OCI-LY1 (cell line): Measurements from ENCODE around the gene HES1.

Experiments used
- H2AFZ ChIP-seq: fragments of 200-600 bp; sonication (generic), shearing (Covaris generic); 2 replicates; pipeline ENCODE4 v1.6.0; 2014; ENCODE audit warnings: antibody characterized with exemption, mild to moderate bottlenecking, low read length
- H3F3A ChIP-seq: fragments of 200-600 bp; sonication (generic), shearing (Covaris generic); 2 replicates; pipeline ENCODE4 v1.6.0; 2014; ENCODE audit warnings: mild to moderate bottlenecking, antibody characterized with exemption, low read length, moderate library complexity; ENCODE audit not compliant: insufficient read depth
- H3K27ac ChIP-seq: fragments of 200-600 bp; sonication (generic); 2 replicates; pipeline ENCODE4 v1.5.1; 2014; ENCODE audit warnings: low read length, mixed run types, mild to moderate bottlenecking, low read depth; ENCODE audit not compliant: poor library complexity, severe bottlenecking
- H3K27me3 ChIP-seq: fragments of 200-600 bp; sonication (generic); 2 replicates; pipeline ENCODE4 v1.6.0; 2014; ENCODE audit warnings: antibody characterized with exemption, mild to moderate bottlenecking, low read length, moderate library complexity; ENCODE audit not compliant: insufficient read depth
- H3K36me3 ChIP-seq: fragments of 200-600 bp; sonication (generic); 2 replicates; pipeline ENCODE4 v1.6.1; 2014; ENCODE audit warnings: mild to moderate bottlenecking, antibody characterized with exemption, low read length, moderate library complexity, mixed read lengths; ENCODE audit not compliant: insufficient read depth
- H3K4me1 ChIP-seq: fragments of 200-600 bp; sonication (generic); 2 replicates; pipeline ENCODE4 v1.5.1; 2014; ENCODE audit warnings: mild to moderate bottlenecking, low read length, moderate library complexity; ENCODE audit not compliant: insufficient read depth, severe bottlenecking
- H3K4me2 ChIP-seq: fragments of 200-600 bp; sonication (generic), shearing (Covaris generic); 2 replicates; pipeline ENCODE4 v1.6.1; 2014; ENCODE audit warnings: low read length
- H3K4me3 ChIP-seq: fragments of 200-600 bp; sonication (generic); 2 replicates; pipeline ENCODE4 v1.5.1; 2014; ENCODE audit warnings: low read length, low read depth, mild to moderate bottlenecking, mixed read lengths; ENCODE audit not compliant: poor library complexity, severe bottlenecking
- H3K79me2 ChIP-seq: fragments of 200-600 bp; shearing (Covaris generic); 2 replicates; pipeline ENCODE4 v1.6.1; 2016; ENCODE audit warnings: mixed run types, low read length, mixed read lengths; ENCODE audit not compliant: insufficient read depth
- H3K9ac ChIP-seq: fragments of 200-600 bp; sonication (generic), shearing (Covaris generic); 2 replicates; pipeline ENCODE4 v1.6.1; 2014; ENCODE audit warnings: mild to moderate bottlenecking, low read length, mixed read lengths
- H3K9me2 ChIP-seq: fragments of 200-600 bp; sonication (generic), shearing (Covaris generic); 2 replicates; pipeline ENCODE4 v1.6.1; 2014; ENCODE audit warnings: low read depth, mild to moderate bottlenecking, low read length, mixed read lengths
- H3K9me3 ChIP-seq: fragments of 200-600 bp; shearing (Covaris generic); 2 replicates; pipeline ENCODE4 v1.6.1; 2014; ENCODE audit warnings: low read length, mixed read lengths
- H4K20me1 ChIP-seq: fragments of 200-600 bp; sonication (generic), shearing (Covaris generic); 2 replicates; pipeline ENCODE4 v1.6.0; 2016; ENCODE audit warnings: mild to moderate bottlenecking, low read length; ENCODE audit not compliant: insufficient read depth
- CTCF ChIP-seq: fragments of 200-600 bp; sonication (generic), shearing (Covaris generic); IDR thresholded peaks from 2 replicates; pipeline ENCODE4 v1.5.1; 2017; ENCODE audit warnings: mild to moderate bottlenecking, antibody characterized with exemption, low read length, moderate library complexity, mixed read lengths
- EZH2 ChIP-seq: fragments of 200-600 bp; sonication (generic), shearing (Covaris generic); IDR thresholded peaks from 2 replicates; pipeline ENCODE4 v1.8.0; 2017; ENCODE audit warnings: borderline replicate concordance, mixed run types, mild to moderate bottlenecking, antibody characterized with exemption, low read length, moderate library complexity, mixed read lengths

HES1 gene

DNA sequence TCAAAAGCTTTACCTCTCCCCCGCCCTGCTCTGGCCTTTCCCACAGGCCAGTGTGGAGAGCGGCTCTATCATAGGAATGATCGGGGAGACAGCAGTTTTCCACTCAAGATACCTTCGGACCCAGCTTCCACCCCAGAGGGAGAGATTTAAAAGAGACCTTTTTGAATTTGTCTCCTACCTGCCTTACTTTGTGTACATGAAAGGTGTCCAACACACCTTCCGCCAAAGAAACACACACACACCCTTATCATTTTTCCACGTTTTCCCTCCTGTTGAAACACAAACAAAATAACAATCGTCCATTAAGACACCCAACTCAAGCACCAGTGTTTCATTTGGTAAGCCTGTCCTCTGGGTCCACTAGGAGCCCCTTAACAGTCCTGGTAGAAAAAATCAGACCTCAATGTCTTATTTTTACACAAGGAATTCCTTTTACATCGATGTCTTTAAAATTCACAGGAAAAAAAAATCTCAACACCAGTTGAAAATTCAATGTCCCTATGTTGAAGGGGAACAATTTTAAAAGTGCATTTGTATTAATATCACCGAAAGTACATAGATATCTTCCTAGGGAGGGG, 4.0 kb downstream of the HES1 start:
- no peaks in the 10 kb centered on the region for H3K36me3 ChIP-seq
- H3K4me3 ChIP-seq, result no peak overlapping the region
- H3K27me3 ChIP-seq, result no peaks in the 10 kb centered on the region; the same call in 1 of the 2 replicates
- TF ChIP-seq CTCF (no peak), EZH2 (no peak)
- no peaks in the 10 kb centered on the region for H3K9me3 ChIP-seq
- H3K4me2 ChIP-seq, result no peak overlapping the region
- H2AFZ ChIP-seq, result no peak overlapping the region
- no peaks in the 10 kb centered on the region for H4K20me1 ChIP-seq
- H3K9me2 ChIP-seq, result no peaks in the 10 kb centered on the region
- H3K9ac ChIP-seq, result no peak overlapping the region
- H3K4me1 ChIP-seq, result peaks cover 41% of the 10 kb centered on the region
- H3K27ac ChIP-seq, result no peak overlapping the region
- 0 out of 2 replicates have a peak, but pooled peaks cover 3% of the 10 kb centered on the region for H3F3A ChIP-seq
- no peaks in the 10 kb centered on the region for H3K79me2 ChIP-seq

DNA sequence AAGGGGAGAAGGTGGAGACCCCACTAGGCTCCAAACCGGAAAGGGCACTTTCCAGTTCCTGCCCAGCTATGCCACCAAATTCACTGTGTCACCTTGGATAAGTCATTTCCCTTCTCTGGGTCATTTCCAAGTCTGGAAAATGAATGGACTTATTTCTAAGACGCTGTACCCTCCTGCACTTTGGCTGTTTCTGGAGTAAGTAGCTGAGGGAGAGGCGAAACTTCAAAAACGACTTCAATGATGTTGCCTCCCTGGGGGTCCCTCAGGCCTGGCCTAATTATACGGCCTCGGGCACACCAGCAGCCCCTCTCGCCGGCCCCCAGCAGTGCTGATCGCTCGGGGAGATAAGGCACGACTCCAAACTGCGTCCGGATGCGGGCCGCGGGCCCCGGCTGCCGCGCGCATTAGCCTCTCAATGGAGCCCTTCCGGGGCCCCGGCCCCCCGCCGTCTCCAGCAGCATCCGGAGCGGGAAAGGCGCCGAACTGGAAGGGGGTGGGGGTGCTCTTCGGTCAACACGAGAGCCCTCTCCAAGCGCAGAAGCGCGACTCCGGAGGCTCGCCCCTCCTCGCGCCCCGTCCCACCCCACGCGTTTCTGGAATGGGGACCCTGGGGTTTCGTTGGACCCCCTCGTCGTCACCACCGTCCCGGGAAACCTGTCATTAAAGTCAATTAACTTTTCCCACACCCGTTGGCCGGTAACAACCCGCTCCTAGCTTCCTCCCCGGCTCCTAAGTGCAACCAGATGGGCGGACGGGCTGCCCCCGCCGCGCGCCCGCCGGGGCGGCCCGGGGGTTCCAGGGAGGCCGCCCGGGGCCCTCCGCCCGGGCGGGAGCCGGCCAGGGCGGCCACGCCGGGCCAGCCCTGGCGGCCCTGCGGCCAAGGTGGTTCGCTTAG, 4.8 kb downstream of the HES1 start:
- no peaks in the 10 kb centered on the region for H3K9me2 ChIP-seq
- H3K4me2 ChIP-seq, result peak overlapping the region; percentile 40; the same call in 1 of the 2 replicates
- no peak overlapping the region for H2AFZ ChIP-seq
- no peaks in the 10 kb centered on the region for H3K9me3 ChIP-seq
- H3K27me3 ChIP-seq, result no peaks in the 10 kb centered on the region; the same call in 1 of the 2 replicates
- 0 out of 2 replicates have a peak, but pooled peaks cover 3% of the 10 kb centered on the region for H3F3A ChIP-seq
- no peaks in the 10 kb centered on the region for H3K79me2 ChIP-seq
- no peaks in the 10 kb centered on the region for H3K36me3 ChIP-seq
- no peak overlapping the region; the same call in 1 of the 2 replicates for H3K9ac ChIP-seq
- peaks cover 33% of the 10 kb centered on the region for H3K4me1 ChIP-seq
- peak overlapping the region; percentile 41 for H3K4me3 ChIP-seq
- no peak overlapping the region for H3K27ac ChIP-seq
- H4K20me1 ChIP-seq, result no peaks in the 10 kb centered on the region
- no peak for TF ChIP-seq EZH2
- no peak for TF ChIP-seq CTCF

DNA sequence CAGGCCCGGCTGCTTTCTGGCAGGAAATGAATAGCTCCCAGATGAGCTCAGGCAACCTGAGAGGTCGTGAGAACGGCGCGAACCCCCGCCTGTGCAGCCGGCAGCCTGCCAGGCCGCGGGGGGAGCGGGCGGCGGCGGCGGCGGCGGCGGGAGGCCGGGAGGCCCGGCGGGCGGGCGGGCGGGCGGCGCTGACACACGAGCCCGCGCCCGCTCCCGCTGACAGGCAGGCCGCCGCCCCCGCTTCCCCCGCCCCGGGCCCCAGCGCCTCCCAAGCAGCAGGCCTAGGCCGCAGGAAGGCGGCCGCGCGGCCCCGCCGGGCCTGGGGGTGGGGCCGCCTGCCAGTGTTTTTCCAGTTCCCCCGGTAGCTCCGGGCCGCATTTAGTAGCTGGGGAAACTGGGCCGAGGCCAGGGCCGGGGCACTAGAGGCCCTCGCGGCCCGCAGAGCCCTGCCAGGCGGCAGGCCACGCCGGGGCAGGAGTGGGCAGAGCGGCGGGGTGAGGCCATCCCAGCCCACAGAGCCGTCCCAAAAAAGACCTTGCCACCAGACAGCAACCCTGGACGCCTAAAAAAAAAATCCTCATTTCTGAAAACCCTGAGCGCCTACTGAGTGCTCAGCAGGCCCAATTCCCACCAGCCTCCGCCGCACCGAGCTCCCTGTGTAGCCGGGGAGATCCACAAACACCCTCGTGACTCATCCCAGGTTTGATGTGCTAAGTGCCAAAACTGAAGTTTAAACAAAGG, 5.6 kb downstream of the HES1 start:
- Histone ChIP-seq H3K27ac (no peak overlapping the region), H4K20me1 (no peaks in the 10 kb centered on the region), H3K4me1 (peaks cover 24% of the 10 kb centered on the region), H2AFZ (no peak overlapping the region), H3K79me2 (no peaks in the 10 kb centered on the region), H3K4me3 (peak overlapping the region; percentile 47), H3K9ac (peak overlapping the region; percentile 46; the same call in 1 of the 2 replicates), H3K4me2 (peak overlapping the region; percentile 59; the same call in 1 of the 2 replicates), H3K9me2 (no peaks in the 10 kb centered on the region), H3F3A (no peaks in the 10 kb centered on the region), H3K36me3 (no peaks in the 10 kb centered on the region), H3K27me3 (no peaks in the 10 kb centered on the region; the same call in 1 of the 2 replicates), H3K9me3 (no peaks in the 10 kb centered on the region)
- no peak for TF ChIP-seq EZH2
- no peak for TF ChIP-seq CTCF
